G401 (cell line): Measurements from ENCODE around the gene FIGLA. TPM values are rescaled to one million over a fixed set of nuclear protein-coding genes. Genes with fewer than 3 reads are reported as not detected.
A peak's percentile ranks its signal among the peaks of the same experiment; 100 is the strongest.

Experiments used
- DNase-seq: peaks from one replicate; pipeline ENCODE4 v3.0.0-alpha.2; 2015; ENCODE audit warnings: low spot score
- in situ Hi-C: cut with HindIII; loops from 2 replicates; pipeline ENCODE4 v1.10.0; 2016; ENCODE audit warnings: low sequenced_read_pairs, mixed read lengths
- total RNA-seq: library from RNA; depleted of rRNA; stranded (reverse); fragments of >200 nt; shearing (Covaris generic); gene quantifications from 2 replicates; pipeline ENCODE4 v1.2.3, GENCODE V29; 2014

Gene FIGLA
- total RNA-seq, 1 experiment from 2014 or later = not detected

DNA sequence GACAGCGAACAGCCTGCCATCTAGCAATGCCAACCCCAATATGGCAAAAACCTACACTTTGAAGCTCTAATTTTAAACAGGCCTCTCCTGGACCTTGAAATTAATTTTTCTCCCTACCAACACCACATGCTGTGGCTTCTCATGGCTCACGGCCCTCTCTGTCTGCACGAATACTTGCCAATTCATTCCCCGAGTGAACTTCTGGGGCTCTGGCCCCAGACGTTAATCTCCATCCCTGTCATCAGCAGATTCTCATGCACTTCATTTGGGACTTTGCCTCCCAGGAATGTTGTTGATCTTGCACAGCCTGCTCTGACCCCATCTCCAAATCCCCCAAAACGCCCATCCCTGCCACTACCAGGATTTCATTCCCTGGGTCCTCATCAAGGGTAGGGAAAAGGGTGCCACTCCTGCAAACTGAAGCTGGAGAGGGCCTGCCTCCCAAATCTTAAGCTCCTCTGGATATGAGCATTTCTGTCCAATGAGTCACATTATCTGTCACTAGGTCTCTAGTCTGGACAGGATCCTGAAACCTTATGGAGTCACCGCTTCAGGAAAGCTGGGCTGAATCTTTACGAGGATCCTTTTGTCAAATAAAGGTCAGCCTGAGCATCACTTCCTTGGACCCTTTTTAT lies 10.4 kb downstream of the FIGLA start:
- DNase-seq = no peak
- in situ Hi-C loops = no loop called here

DNA sequence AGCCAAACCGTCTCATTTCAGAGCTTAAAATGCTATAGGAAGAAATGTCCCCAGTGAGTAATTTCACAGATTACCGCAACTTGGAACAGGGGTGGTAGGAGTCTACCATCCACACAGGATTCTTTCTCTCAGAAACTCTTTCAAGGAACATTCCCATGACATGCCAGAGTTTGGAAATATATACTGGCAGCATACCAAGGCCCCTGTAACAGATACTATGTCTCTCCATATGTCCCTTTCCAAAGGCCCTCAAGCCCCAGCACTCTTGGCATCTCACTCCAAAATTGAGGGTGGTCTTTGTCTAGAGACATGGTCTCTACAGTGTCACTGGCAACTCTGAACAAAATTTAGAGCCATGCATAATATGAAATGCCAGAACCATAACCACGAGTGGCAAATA lies 11.0 kb downstream of the FIGLA start:
- DNase-seq = no peak
- in situ Hi-C loops = no loop called here

DNA sequence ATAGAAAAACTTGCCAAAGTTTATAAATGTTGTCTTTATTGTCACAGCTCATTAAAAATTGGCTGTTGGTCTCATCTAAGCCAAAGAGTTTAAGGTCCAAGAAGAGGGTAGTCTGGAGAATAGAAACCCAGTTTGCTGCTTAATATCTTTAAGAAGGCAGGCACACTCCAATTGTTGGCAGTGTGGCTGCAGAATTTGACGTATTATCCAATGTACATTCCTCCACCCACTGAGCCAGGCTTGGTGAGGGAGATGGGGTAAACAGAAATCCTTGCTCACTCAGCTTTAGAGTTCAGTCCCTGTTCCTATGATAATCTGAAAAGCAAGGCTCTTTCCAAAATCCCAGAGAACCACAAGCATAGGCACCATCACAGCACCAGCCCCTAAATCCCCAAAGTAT lies 11.8 kb downstream of the FIGLA start:
- in situ Hi-C loops = no loop called here
- no peak for DNase-seq

DNA sequence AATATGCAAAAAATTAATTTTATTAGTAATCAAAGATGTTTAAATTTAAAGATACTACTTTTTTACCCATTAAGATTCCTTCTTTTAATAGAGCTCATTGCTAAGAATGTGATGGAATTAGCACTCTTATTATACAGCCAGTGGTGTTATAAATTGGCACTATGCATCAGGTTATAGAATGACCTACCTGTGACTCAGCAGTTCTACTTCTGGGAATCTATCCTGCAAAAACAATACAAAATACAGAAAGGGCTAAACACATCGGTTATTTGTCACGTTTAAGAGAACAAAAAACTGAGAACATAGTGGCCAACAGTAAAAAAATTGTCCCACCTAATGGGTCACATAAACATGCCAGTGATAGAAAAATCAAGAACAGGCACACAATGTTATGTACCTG lies 13.0 kb downstream of the FIGLA start:
- in situ Hi-C loops = no loop called here
- no peak for DNase-seq

DNA sequence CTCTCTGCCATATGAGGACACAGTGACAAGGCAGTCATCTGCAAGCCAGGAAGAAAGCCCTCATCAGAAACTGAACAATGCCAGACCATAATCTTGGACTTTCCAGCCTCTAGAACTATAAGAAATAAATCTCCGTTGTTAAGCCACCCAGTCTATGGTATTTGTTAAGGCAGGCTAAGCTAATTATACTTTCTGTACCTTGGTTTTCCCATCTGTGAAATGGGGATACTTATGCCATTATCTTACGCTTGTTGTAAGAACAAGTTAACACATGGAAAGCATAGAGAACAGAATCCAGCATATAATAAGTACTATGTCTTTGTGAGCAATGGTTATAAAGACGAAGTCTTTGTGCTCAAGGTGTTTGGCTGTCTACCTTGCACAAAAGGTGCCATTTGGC lies 14.2 kb downstream of the FIGLA start:
- in situ Hi-C loops = no loop called here
- no peak for DNase-seq

DNA sequence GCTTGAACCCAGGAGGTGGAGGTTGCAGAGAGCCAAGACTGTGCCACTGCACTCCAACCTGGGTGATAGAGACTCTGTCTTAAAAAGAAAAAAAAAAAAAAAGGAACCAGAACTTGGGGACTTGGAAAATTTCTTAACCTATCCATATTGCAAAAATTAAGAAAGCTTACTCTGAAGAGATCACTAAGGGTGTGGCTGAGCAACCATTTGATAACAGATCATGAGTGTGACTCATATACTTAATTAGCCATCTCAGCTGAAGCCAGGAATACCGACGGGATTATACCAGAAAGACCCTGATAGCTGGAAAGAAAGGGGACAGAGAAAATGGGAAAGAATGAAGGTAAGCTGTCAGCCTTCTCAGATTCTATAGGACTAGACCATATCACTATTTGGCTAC lies 15.3 kb downstream of the FIGLA start:
- in situ Hi-C loops = no loop called here

DNA sequence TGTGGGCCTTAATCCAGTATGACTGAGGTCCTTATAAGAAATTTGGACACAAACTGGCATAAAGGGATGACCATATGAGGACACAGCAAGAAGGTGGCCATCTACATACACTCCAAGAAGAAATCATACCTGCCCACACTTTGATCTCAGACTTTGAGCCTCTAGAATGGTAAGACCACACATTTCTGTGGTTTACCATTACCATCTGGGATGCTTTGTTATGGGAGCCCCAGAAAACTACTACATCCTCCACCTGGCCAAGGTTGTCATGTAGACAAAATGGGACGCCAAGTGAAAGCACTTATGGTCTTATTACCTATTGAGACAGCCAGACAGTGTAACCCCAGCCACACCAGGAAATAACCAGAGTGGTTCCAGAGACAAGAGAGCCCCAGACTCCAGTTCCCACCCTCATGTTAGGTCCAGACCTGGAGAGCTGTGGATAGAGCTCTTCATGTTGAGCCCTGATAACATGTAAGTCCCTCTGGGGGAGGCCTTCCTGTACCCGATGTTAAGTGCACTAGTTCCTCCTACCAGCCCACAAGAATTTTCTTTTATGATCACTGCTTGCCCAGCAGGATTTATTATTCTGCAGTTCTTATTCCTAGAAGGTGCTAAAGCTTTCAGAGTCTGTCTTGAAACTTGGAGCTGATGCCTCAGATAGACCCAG lies 17.8 kb downstream of the FIGLA start:
- no peak for DNase-seq
- in situ Hi-C loops = no loop called here

More for the DNA sequence above, 15.3 kb downstream of the FIGLA start:
- DNase-seq = no peak

DNA sequence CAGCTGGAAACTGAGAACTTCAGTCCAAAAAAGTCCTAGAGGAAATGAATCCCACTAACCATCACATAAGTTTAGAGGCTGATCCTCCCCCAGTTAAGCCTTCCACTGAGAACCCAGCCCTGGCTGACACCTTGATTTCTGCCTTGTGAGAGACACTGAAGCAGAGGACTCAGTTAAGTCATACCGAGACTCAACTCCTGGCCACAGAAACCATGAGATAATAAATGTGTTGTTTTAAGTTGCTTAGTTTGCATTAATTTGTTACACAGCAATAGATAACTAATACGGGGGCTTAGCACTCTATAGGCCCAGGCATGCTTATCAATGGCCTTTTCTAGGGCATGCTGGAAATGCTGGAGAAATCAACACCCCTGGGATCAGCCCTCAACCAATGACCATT lies 19.0 kb downstream of the FIGLA start:
- in situ Hi-C loops = no loop called here
- no peak for DNase-seq

DNA sequence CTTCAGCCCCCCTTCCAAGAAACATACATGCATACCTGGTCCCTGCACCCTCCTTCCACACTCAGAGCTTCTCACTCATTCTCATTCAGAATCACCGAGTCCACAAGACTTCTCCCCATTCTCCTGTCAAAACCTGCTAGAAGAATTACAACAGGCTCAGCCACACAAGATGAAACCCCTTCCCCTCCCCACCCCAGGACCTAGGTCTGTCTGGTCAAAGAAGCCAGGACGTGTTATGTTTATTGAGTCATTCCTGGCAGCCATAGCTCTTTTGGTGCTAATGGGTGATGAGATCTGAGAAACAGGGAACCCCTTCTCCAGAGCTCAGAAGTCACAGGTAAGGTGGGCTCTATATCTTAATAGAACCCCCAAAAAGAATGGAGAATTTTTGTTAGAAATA lies 21.0 kb downstream of the FIGLA start:
- in situ Hi-C loops = no loop called here
- no peak for DNase-seq

DNA sequence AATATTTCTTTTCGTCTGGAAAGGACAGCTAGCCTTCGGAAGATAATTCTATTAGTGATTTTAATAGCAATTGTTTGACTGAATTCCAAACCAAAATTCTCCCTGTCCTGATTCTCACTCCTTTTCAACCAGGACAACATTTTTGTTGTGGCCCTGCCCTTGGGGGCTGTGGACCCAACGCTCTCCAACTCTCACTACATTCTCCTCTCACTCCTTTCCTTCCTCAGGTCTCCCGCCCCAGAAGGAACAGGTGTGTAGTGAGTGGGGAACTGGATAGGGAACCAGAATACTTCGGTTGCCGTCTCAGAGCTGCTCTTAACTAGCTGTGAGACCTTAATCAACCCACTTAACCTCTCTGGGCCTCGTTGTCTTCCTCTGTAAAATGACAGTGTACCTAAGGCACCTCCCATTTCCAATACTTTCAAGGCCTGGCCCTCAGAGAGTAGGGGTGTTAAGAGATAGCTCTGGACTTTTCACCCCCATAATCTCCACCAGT lies 21.8 kb downstream of the FIGLA start:
- DNase-seq = no peak
- in situ Hi-C loops = no loop called here

DNA sequence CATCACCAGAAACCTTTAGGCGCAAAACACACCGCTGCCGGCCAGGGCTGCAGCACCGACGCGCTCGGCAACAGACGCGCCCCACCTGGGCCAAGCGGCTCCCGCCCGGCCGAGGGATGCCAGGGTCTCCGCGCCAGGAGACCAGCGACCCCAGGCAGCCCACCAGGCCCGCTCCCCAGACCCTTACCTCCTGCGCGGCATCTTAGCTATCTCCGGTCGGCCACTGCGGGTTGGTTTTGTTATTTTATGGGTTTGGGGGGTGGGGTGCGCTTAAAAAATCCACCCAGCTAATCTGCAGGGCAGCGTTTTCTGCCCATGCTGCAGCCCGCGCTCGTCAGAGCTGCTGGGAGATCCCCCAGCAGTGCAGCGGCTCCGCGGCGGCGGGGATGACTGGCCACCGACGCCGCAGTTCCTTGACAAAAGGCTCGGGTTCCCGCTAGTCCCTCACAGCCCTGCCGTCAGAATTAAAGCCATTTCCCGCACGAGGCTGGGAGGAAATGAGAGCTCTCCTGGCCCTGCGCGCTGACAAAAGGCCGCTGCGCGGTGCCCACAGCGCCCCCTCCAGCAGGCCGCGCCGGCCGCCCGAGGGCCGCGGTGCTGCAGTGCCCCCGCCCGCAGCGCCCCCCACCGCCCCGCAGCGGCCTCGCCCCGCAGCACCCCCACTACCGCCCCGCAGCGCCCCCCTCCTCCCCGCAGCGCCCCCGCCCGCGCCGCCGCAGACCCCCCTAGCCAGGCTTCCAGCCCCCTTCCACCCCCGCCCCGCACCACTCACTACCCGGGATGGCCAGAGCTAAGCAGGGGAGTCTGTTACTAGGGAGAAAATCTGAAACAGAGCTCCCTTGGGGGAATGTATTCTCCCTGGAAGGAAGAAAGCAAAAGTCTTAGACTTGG lies 22.5 kb downstream of the FIGLA start, which contains the start of gene ADD2:
Gene ADD2 (minus strand): TSS at position 502 of the 891 bp plus-strand sequence. CDS start 61,792 bp downstream, outside the sequence.
- in situ Hi-C loops = no loop called here
- DNase-seq = peak; percentile 86

DNA sequence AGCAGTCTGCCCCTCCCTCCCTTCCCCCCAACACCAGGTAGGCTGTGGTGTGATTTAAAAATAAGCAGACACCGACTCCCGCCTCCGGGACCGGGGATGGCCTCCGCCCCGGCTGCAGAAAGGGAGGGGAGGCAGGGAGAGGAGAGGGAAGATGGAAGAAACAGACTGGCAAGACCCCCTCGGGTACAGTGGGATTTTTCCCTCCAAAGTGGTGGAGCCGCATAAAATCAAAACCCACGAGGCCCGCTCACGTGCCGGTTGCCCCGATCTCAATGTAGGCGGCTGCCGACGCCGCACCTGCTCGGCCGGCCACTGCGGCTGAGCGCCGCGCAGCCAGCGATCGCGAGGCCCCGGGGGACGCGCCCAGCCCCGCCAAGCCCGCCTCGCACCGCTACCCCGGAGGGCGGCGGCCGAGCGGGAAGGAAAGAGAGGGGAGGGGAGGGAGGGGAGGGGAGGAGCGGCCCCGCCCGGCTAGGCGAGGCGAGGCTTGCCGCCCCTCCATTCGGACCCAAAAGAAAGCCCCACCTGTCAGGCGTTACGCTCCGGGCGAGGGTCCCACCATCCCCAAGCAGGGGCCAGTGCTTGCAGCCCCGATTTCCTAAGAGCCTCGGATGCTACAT lies 23.3 kb downstream of the FIGLA start:
- in situ Hi-C loops = no loop called here
- DNase-seq = peak; percentile 79

DNA sequence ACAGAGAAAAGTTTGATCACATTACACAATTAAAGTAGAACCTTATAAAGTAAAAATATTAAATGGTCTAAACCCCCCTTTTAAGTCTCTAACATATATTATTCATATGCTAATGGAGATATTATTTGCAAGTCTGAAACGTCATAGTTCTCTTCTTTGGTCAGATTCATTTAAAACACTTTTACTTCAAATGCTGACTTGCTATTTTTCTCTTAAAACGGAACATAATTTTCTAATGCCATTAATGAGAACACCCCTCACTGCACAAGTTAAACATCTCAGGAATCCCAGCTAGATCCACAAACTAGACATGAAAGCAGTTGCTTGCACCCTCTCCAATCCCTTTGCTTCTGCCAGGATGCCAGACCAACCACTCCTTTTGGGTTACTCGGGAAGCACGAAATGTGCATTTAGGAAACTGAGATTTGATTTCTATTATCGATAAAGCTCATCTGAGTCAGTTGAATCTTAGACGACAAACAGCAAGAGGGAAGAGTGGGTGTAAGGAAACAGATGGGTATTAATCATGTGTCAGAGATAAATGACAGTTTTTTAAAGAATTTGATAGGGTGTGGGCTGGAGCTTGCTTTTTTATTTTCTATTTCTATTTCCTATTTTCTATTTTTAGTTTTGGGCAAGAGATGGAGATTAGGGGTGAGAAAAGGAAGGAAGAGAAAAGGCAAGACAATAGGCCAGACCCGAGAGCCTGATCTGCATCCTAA lies 23.9 kb downstream of the FIGLA start:
- in situ Hi-C loops = no loop called here
- DNase-seq = peak; percentile 56

DNA sequence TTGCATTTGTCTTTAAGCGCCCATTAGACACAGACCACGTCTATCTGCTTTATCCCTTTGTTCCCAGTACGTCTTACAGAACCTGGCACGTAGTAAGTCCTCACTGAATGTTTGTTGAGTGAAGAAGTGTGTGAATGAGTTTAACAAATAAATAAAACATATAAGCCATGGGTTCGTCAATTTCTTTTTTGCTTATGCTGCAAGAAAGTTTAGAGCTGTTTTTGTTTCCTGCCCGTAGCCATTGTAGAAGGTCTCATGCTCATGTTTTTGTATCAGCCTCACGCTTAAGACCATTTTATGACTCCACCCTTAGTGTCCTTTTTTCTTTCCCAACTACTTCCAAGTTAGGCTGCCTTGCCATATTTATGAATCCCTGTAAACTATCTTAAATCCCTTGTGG lies 24.9 kb downstream of the FIGLA start:
- no peak for DNase-seq
- in situ Hi-C loops = no loop called here

DNA sequence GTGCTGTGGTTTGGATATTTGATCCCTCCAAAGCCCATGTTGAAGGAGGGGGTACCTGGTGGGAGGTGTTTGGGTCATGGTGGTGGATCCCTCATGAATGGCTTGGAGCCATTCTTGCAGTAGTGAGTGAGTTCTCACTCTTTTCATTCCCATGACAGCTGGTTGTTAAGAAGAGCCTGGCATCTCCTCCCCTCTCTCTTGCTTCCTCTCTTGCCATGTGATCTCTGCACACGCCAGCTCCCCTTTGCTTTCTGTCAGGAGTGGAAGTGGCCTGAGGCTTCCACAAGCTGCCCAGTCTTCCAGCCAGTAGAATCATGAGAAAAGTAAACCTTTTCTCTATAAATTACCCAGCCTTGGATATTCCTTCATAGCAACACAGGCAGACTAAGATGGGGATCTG lies 31.0 kb downstream of the FIGLA start:
- DNase-seq = peak; percentile 64
- in situ Hi-C loops = no loop called here

DNA sequence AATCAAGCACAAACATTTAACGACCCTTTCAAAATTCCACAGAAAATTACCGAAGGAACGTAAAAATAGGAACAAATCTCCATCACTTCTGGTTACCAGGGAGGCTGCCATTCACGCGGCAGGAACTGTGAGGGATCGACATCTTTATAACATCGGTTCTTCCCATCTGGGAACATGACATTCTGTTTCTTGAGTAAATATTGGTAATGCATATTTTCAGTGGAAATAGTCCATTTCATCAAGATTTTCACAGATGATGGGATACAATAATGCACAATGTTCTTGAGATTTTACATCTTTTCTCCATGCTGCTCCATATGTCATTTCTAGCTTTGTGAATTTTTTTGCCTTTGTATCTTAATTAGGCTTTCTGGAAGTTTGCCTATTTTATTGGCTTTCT lies 32.5 kb downstream of the FIGLA start:
- no peak for DNase-seq
- in situ Hi-C loops = no loop called here

DNA sequence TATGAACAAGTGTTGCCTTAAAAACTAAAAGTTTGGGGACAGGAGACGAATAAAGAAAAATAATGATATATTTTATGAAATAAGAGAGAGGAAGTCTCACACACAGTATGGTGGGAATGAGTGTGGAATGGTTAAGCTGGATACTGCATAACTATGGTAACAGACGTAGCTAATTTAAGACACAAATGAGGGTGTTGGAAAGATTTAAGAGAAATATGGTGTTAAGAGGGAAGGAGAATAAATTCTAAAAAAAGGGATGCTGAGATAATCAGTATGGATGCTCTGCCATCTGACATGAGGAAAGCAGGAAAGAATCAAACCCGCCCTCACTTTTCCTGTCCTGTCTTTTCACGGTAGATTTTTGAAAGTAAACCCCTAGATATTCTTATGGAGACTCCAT lies 33.1 kb downstream of the FIGLA start:
- DNase-seq = no peak
- in situ Hi-C loops = no loop called here

DNA sequence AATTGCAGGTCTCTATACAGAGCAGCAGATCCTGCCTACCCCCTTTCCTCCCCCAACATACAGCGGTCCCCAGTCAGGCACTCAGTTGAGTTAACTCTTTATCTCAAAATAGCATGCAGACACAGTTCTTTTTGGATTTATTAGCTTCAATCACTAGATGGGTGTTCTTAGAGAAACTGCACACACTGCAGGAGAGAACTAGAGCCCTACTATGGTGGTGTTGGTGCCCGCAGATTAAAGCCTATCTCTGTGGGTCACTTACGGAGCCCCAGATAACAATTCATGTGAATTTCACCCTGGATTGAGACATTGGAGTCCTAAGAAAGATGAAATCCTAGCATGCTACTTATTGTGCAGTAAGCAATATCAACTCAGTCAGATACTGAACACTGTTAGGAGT lies 34.3 kb downstream of the FIGLA start:
- in situ Hi-C loops = no loop called here
- DNase-seq = no peak

DNA sequence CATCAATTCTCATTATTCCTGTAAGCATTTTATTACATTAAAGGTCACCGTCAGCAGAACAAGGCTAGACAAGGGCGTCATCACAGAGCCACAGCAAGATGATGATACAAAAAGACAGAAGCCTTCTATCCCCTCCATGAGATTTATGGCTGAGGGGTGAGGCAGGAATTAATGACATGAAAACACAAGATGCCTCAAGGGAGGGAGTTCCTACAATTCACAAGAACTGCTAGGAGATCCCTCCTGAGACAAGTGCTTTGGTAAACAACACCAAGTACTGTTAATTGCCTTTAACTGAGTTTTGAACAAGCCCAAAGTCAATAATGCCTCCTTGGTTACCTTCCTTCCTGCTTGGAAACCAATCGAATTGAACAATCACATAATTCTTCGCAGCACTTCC lies 36.5 kb downstream of the FIGLA start:
- DNase-seq = no peak
- in situ Hi-C loops = no loop called here
